HCT116 (cell line): Measurements from ENCODE around the gene DPP10. TPM values are rescaled to one million over a fixed set of nuclear protein-coding genes. Genes with fewer than 3 reads are reported as not detected.

ENCODE experiments used
- ATAC-seq: fragments of 200-7000 bp; cut with Tn5 transposase; 2 replicates; pipeline ENCODE4 v1.9.1; 2020; ENCODE audit warnings: mild to moderate bottlenecking, moderate library complexity
- BruUV-seq: library from RNA; stranded (reverse); fragments of 400-500 nt; replicated peaks from 2 replicates; lab custom pipeline; 2021; lab: Mats Ljungman, UMichigan
- CTCF ChIA-PET: fragments of 300-600 bp; sonication (Branson Sonifier 250); formaldehyde crosslinking; loops from one replicate; lab custom pipeline; 2021; ENCODE audit warnings: antibody characterized with exemption; lab: Charles Lee
- POLR2A ChIA-PET: fragments of 300-600, 350-600 bp; sonication (Branson Sonifier 250); formaldehyde crosslinking; loops from one replicate; lab custom pipeline; 2021; ENCODE audit warnings: antibody characterized with exemption; lab: Charles Lee
- RAD21 ChIA-PET, 2 experiments: fragments of 300-600 bp; sonication (Branson Sonifier 250); formaldehyde crosslinking; loops; one replicate each; lab custom pipeline; 2023; ENCODE audit warnings: low total read pairs in 2 of 2; ENCODE audit not compliant: uncharacterized antibody in 2 of 2, unreplicated experiment in 2 of 2, low non-redundant PET in 1 of 2; lab: Charles Lee
- DNase-seq: peaks from one replicate; pipeline ENCODE4 v3.0.0-alpha.2; 2010; ENCODE audit warnings: low read depth, low spot score
- H2AFZ ChIP-seq: fragments of 200-600 bp; shearing (Covaris generic), sonication (generic); 2 replicates; pipeline ENCODE4 v1.6.1; 2017; ENCODE audit warnings: low read depth, mixed run types, mixed read lengths, antibody characterized with exemption, low read length; ENCODE audit not compliant: poor library complexity, severe bottlenecking
- H3K27ac ChIP-seq: 2 replicates; pipeline ENCODE4 v1.5.1; 2012; ENCODE audit warnings: low read depth, low read length
- H3K27me3 ChIP-seq: fragments of 200-600 bp; sonication (generic); 2 replicates; pipeline ENCODE4 v1.6.1; 2016; ENCODE audit warnings: mixed run types, low read length, mixed read lengths; ENCODE audit not compliant: insufficient read depth
- H3K36me3 ChIP-seq, 2 experiments: fragments of 200-500 bp in 1 of 2; fragments of 200-600 bp in 1 of 2; sonication (Bioruptor generic) in 1 of 2; sonication (generic) in 1 of 2; 2 replicates each; pipeline versions ENCODE4 v1.5.1 to v1.6.1; 2014 to 2016; ENCODE audit warnings: low read length in 2 of 2, inconsistent platforms in 1 of 2, mixed read lengths in 1 of 2, mixed run types in 1 of 2; ENCODE audit not compliant: insufficient read depth in 2 of 2, control insufficient read depth in 1 of 2
- H3K4me1 ChIP-seq, 2 experiments: fragments of 200-600 bp in 1 of 2; sonication (generic) in 1 of 2; 2 replicates each; pipeline versions ENCODE4 v1.5.1 to v1.6.1; 2012 to 2017; ENCODE audit warnings: low read length in 2 of 2, inconsistent platforms in 1 of 2, mild to moderate bottlenecking in 1 of 2, mixed read lengths in 1 of 2, mixed run types in 1 of 2, moderate library complexity in 1 of 2; ENCODE audit not compliant: insufficient read depth in 2 of 2, control insufficient read depth in 1 of 2
- H3K4me2 ChIP-seq: fragments of 200-600 bp; sonication (generic); 2 replicates; pipeline ENCODE4 v1.6.1; 2017; ENCODE audit warnings: mixed run types, low read length, mixed read lengths
- H3K4me3 ChIP-seq, 2 experiments: fragments of 200-600 bp in 1 of 2; sonication (generic) in 1 of 2; replicated peaks in 1 of 2; 2 replicates each; pipeline ENCODE4 v1.5.1; 2011 to 2016; ENCODE audit warnings: low read length in 2 of 2, control low read depth in 1 of 2, low read depth in 1 of 2, mild to moderate bottlenecking in 1 of 2, mixed read lengths in 1 of 2, mixed run types in 1 of 2
- H3K79me2 ChIP-seq: fragments of 200-600 bp; sonication (generic); 2 replicates; pipeline ENCODE4 v1.6.1; 2017; ENCODE audit warnings: mild to moderate bottlenecking, mixed run types, low read length, moderate library complexity, mixed read lengths; ENCODE audit not compliant: insufficient read depth
- H3K9ac ChIP-seq: fragments of 200-600 bp; sonication (generic); 2 replicates; pipeline ENCODE4 v1.6.1; 2016; ENCODE audit warnings: low read length, mixed read lengths
- H3K9me2 ChIP-seq: fragments of 200-600 bp; sonication (generic), shearing (Covaris generic); 2 replicates; pipeline ENCODE4 v1.6.1; 2017; ENCODE audit warnings: mixed run types, mild to moderate bottlenecking, moderate library complexity; ENCODE audit not compliant: insufficient read depth
- H3K9me3 ChIP-seq, 2 experiments: fragments of 200-500 bp in 1 of 2; fragments of 200-600 bp in 1 of 2; sonication (Bioruptor generic) in 1 of 2; sonication (generic) in 1 of 2; 2 replicates each; pipeline ENCODE4 v1.6.1; 2014 to 2017; ENCODE audit warnings: low read length in 2 of 2, mixed read lengths in 2 of 2, inconsistent platforms in 1 of 2, low read depth in 1 of 2, mild to moderate bottlenecking in 1 of 2, mixed run types in 1 of 2, moderate library complexity in 1 of 2; ENCODE audit not compliant: control insufficient read depth in 1 of 2, insufficient read depth in 1 of 2
- H4K20me1 ChIP-seq: fragments of 200-600 bp; sonication (generic), shearing (Covaris generic); 2 replicates; pipeline ENCODE4 v1.6.1; 2017; ENCODE audit warnings: mixed run types, mild to moderate bottlenecking, moderate library complexity; ENCODE audit not compliant: insufficient read depth
- EGR1 ChIP-seq: IDR thresholded peaks from 2 replicates; pipeline ENCODE4 v1.6.1; 2012; ENCODE audit warnings: low read depth
- ELF1 ChIP-seq: IDR thresholded peaks from 2 replicates; pipeline ENCODE4 v1.6.1; 2012; ENCODE audit warnings: low read depth, borderline replicate concordance
- FOSL1 ChIP-seq: IDR thresholded peaks from 2 replicates; pipeline ENCODE4 v1.6.1; 2012; ENCODE audit warnings: low read depth
- YY1 ChIP-seq: IDR thresholded peaks from 2 replicates; pipeline ENCODE4 v1.6.1; 2011; ENCODE audit warnings: low read length, low read depth, moderate library complexity, mild to moderate bottlenecking; ENCODE audit not compliant: insufficient replicate concordance; ENCODE audit errors: extremely low read depth
- intact Hi-C: fragments of 100-400 bp; cut with micrococcal nuclease; formaldehyde crosslinking; loops from 2 replicates; pipeline ENCODE4 v1.10.0; 2022
- total RNA-seq: library from RNA; stranded (reverse); gene quantifications from one replicate; pipeline ENCODE4 v1.2.1, GENCODE V29; 2021; ENCODE audit not compliant: unreplicated experiment
- TF ChIP-seq, protein P1 (sequence below), 3 experiments: fragments of 200-600 bp in 1 of 3; sonication (generic) in 1 of 3; IDR thresholded peaks in 2 of 3; conservative IDR thresholded peaks in 1 of 3; 2 replicates each; pipeline ENCODE4 v1.5.1; 2012 to 2017; ENCODE audit warnings: low read depth in 2 of 3, low read length in 2 of 3, antibody characterized with exemption in 1 of 3, borderline replicate concordance in 1 of 3, control low read depth in 1 of 3, mild to moderate bottlenecking in 1 of 3, mixed read lengths in 1 of 3, mixed run types in 1 of 3, moderate library complexity in 1 of 3; ENCODE audit not compliant: insufficient read depth in 1 of 3
- TF ChIP-seq, protein P2 (sequence below): IDR thresholded peaks from 2 replicates; pipeline ENCODE4 v1.6.1; 2011; ENCODE audit warnings: mild to moderate bottlenecking, low read length, moderate library complexity; ENCODE audit not compliant: insufficient replicate concordance; ENCODE audit errors: extremely low read depth
- TF ChIP-seq, protein P3 (sequence below): IDR thresholded peaks from 2 replicates; pipeline ENCODE4 v1.6.1; 2012; ENCODE audit warnings: low read depth
- TF ChIP-seq, protein P4 (sequence below): IDR thresholded peaks from 2 replicates; pipeline ENCODE4 v1.6.1; 2012

Gene DPP10
- total RNA-seq, 1 experiment from 2014 or later, result not detected

DNA sequence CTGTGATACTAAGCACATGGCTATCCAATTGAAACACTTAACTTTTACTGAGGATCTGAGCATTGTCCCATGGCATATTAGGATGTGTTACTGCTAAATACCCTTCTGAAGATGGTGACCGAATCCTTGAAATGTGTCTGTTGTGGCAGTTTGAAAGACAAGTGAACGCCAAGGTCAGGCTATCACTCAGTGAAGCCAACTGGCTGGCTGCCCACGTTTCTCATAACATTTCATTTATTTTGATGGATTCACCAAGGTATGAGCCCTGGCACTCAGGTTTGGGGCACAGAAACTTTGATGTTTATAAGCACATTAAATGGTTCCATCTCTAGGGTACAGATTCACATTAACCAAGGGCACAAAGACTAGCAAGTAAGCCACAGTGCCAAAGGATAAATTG lies 850.3 kb downstream of the DPP10 start (continued):
- TF ChIP-seq, protein P1, sequence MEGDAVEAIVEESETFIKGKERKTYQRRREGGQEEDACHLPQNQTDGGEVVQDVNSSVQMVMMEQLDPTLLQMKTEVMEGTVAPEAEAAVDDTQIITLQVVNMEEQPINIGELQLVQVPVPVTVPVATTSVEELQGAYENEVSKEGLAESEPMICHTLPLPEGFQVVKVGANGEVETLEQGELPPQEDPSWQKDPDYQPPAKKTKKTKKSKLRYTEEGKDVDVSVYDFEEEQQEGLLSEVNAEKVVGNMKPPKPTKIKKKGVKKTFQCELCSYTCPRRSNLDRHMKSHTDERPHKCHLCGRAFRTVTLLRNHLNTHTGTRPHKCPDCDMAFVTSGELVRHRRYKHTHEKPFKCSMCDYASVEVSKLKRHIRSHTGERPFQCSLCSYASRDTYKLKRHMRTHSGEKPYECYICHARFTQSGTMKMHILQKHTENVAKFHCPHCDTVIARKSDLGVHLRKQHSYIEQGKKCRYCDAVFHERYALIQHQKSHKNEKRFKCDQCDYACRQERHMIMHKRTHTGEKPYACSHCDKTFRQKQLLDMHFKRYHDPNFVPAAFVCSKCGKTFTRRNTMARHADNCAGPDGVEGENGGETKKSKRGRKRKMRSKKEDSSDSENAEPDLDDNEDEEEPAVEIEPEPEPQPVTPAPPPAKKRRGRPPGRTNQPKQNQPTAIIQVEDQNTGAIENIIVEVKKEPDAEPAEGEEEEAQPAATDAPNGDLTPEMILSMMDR (IDR thresholded peaks at IDR 0.05 in 2 of 3, conservative IDR thresholded peaks at IDR 0.05 in 1 of 3; ENCODE audit: borderline replicate concordance in 1 of 3, insufficient read depth in 1 of 3, low read depth in 2 of 3, low read length in 2 of 3), result no peak
- TF ChIP-seq FOSL1 (no peak), YY1 (no peak)

DNA sequence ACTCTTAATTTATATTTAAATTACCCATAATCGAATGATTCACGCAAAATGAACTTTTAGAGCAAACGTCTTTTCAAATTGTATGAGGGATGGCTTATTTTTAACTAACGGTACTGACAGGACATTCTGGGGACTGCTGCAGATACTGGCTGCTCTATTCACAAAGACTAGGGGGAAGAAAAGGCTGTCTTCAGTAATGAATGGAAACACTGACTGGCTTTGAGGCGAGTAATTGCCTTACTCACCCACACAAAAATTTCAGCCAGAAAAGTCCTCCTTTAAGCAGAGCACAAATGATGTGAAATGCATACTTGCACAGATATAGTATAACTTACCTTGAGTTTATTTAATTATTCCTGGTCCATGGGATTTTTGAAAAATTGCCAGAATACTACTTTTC lies 852.6 kb downstream of the DPP10 start:
- Histone ChIP-seq H3K27ac (no peak overlapping the region), H3K9ac (no peak overlapping the region), H3K79me2 (no peaks in the 10 kb centered on the region), H2AFZ (no peak overlapping the region), H3K9me3 (peaks cover 17 to 22% of the 10 kb centered on the region in 2 experiments; a peak in 2 of 4 replicates), H3K4me2 (no peak overlapping the region), H3K9me2 (no peaks in the 10 kb centered on the region), H3K36me3 (no peaks in the 10 kb centered on the region), H3K4me1 (no peaks in the 10 kb centered on the region), H3K4me3 (no peak overlapping the region), H4K20me1 (no peaks in the 10 kb centered on the region), H3K27me3 (no peaks in the 10 kb centered on the region)
- DNase-seq, result no peak
- no peak for ATAC-seq
- TF ChIP-seq, protein P1 (IDR thresholded peaks at IDR 0.05 in 2 of 3, conservative IDR thresholded peaks at IDR 0.05 in 1 of 3; ENCODE audit: borderline replicate concordance in 1 of 3, insufficient read depth in 1 of 3, low read depth in 2 of 3, low read length in 2 of 3), result no peak
- TF ChIP-seq, protein P2, sequence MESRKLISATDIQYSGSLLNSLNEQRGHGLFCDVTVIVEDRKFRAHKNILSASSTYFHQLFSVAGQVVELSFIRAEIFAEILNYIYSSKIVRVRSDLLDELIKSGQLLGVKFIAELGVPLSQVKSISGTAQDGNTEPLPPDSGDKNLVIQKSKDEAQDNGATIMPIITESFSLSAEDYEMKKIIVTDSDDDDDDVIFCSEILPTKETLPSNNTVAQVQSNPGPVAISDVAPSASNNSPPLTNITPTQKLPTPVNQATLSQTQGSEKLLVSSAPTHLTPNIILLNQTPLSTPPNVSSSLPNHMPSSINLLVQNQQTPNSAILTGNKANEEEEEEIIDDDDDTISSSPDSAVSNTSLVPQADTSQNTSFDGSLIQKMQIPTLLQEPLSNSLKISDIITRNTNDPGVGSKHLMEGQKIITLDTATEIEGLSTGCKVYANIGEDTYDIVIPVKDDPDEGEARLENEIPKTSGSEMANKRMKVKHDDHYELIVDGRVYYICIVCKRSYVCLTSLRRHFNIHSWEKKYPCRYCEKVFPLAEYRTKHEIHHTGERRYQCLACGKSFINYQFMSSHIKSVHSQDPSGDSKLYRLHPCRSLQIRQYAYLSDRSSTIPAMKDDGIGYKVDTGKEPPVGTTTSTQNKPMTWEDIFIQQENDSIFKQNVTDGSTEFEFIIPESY, result no peak
- TF ChIP-seq EGR1, result no peak
- TF ChIP-seq, protein P3, sequence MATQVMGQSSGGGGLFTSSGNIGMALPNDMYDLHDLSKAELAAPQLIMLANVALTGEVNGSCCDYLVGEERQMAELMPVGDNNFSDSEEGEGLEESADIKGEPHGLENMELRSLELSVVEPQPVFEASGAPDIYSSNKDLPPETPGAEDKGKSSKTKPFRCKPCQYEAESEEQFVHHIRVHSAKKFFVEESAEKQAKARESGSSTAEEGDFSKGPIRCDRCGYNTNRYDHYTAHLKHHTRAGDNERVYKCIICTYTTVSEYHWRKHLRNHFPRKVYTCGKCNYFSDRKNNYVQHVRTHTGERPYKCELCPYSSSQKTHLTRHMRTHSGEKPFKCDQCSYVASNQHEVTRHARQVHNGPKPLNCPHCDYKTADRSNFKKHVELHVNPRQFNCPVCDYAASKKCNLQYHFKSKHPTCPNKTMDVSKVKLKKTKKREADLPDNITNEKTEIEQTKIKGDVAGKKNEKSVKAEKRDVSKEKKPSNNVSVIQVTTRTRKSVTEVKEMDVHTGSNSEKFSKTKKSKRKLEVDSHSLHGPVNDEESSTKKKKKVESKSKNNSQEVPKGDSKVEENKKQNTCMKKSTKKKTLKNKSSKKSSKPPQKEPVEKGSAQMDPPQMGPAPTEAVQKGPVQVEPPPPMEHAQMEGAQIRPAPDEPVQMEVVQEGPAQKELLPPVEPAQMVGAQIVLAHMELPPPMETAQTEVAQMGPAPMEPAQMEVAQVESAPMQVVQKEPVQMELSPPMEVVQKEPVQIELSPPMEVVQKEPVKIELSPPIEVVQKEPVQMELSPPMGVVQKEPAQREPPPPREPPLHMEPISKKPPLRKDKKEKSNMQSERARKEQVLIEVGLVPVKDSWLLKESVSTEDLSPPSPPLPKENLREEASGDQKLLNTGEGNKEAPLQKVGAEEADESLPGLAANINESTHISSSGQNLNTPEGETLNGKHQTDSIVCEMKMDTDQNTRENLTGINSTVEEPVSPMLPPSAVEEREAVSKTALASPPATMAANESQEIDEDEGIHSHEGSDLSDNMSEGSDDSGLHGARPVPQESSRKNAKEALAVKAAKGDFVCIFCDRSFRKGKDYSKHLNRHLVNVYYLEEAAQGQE, result no peak
- TF ChIP-seq, protein P4, sequence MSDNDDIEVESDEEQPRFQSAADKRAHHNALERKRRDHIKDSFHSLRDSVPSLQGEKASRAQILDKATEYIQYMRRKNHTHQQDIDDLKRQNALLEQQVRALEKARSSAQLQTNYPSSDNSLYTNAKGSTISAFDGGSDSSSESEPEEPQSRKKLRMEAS, result no peak
- TF ChIP-seq ELF1, result no peak
- no TSS peak for BruUV-seq
- intact Hi-C loops, result no loop called here
- ChIA-PET CTCF (no interaction called here), RAD21 (no interaction called here), POLR2A (no interaction called here)
